ENCODE results near the gene SLC6A2.

GRCh38 chr16:55697867-55698266, 42.1 kb downstream of the SLC6A2 start:
- no peak for TF ChIP-seq ZNF592 (IDR thresholded peaks at IDR 0.05)
- TF ChIP-seq JUND (IDR thresholded peaks at IDR 0.05; ENCODE audit: borderline replicate concordance, low read depth, low read length): no peak
- TF ChIP-seq JUND (tag; IDR thresholded peaks at IDR 0.05; ENCODE audit: borderline replicate concordance, low read depth, low read length): no peak

All from K562 (cell line).